Measurements from ENCODE around the gene SPI1.

Gene SPI1

DNA sequence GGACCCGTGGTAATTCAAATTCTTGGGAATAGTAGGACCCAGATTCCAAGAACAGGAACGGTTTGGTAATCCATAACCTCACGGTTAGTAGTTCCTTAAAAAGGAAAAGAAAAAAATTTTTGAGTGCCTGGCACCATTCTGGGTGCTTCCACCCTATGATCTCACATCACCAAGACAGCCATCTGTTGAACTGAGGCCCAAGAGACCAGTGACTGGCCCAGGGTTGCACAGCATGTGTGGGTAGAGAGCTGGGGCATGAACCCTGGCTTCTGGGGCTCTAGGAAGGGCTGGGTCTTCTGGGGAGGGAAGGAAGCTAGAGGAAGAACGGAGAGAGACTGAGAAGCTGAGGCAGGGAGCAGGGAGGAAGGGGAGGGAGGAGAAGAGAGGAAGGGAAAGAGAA lies 4.7 kb upstream of the SPI1 start:
- no peaks in the 10 kb centered on the region for H3K36me3 Mint-ChIP-seq (ENCODE audit: low read depth)

GRCh38 chr11:47380078-47380477 lies 1.7 kb upstream of the SPI1 start:
- no peak overlapping the region for H3K27ac Mint-ChIP-seq
- peaks cover 5% of the 10 kb centered on the region for H3K4me1 Mint-ChIP-seq (ENCODE audit: low read depth)
- no peak overlapping the region for H3K4me3 Mint-ChIP-seq
- no peaks in the 10 kb centered on the region for H3K9me3 Mint-ChIP-seq
- H3K36me3 Mint-ChIP-seq (ENCODE audit: low read depth) = no peaks in the 10 kb centered on the region
- H3K27me3 Mint-ChIP-seq (ENCODE audit: low read depth) = no peaks in the 10 kb centered on the region

More for the DNA sequence above, 4.7 kb upstream of the SPI1 start:
- Mint-ChIP-seq H3K4me1 (ENCODE audit: low read depth) (peaks cover 3% of the 10 kb centered on the region), H3K27me3 (ENCODE audit: low read depth) (no peaks in the 10 kb centered on the region), H3K27ac (no peak overlapping the region), H3K9me3 (no peaks in the 10 kb centered on the region), H3K4me3 (no peak overlapping the region)

DNA sequence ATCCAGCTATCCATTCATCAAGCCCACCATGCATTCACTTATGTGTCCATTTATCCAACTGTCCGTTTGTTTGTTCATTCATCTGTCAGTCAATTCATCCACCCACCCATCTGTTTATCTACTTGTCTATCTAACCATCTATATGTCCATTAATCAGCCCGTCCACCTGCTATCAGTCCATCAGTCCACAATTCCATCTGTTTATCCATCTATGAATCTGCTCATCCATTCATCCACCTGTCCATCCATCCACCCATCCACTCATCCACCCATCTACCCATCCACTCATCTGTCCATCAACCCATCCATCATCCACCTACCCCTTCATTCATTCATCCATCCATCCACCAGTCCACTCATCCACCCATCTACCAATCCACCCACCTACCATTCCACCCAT lies 970 bp upstream of the SPI1 start:
- Mint-ChIP-seq H3K36me3 (ENCODE audit: low read depth) (no peaks in the 10 kb centered on the region), H3K27me3 (ENCODE audit: low read depth) (no peaks in the 10 kb centered on the region), H3K4me3 (no peak overlapping the region), H3K27ac (no peak overlapping the region), H3K4me1 (ENCODE audit: low read depth) (peaks cover 5% of the 10 kb centered on the region), H3K9me3 (no peaks in the 10 kb centered on the region)

- Mint-ChIP-seq H3K4me3 (no peak overlapping the region), H3K27me3 (ENCODE audit: low read depth) (no peaks in the 10 kb centered on the region), H3K36me3 (ENCODE audit: low read depth) (no peaks in the 10 kb centered on the region), H3K9me3 (no peaks in the 10 kb centered on the region), H3K4me1 (ENCODE audit: low read depth) (peaks cover 5% of the 10 kb centered on the region), H3K27ac (no peak overlapping the region)
These were observed 456 bp upstream of the SPI1 start for GRCh38 chr11:47378836-47379170.

GRCh38 chr11:47377571-47378009 lies 757 bp downstream of the SPI1 start:
- H3K36me3 Mint-ChIP-seq (ENCODE audit: low read depth) = no peaks in the 10 kb centered on the region
- H3K27ac Mint-ChIP-seq = no peak overlapping the region
- no peak overlapping the region for H3K4me3 Mint-ChIP-seq
- H3K9me3 Mint-ChIP-seq = no peaks in the 10 kb centered on the region
- H3K27me3 Mint-ChIP-seq (ENCODE audit: low read depth) = no peaks in the 10 kb centered on the region
- peaks cover 5% of the 10 kb centered on the region for H3K4me1 Mint-ChIP-seq (ENCODE audit: low read depth)

DNA sequence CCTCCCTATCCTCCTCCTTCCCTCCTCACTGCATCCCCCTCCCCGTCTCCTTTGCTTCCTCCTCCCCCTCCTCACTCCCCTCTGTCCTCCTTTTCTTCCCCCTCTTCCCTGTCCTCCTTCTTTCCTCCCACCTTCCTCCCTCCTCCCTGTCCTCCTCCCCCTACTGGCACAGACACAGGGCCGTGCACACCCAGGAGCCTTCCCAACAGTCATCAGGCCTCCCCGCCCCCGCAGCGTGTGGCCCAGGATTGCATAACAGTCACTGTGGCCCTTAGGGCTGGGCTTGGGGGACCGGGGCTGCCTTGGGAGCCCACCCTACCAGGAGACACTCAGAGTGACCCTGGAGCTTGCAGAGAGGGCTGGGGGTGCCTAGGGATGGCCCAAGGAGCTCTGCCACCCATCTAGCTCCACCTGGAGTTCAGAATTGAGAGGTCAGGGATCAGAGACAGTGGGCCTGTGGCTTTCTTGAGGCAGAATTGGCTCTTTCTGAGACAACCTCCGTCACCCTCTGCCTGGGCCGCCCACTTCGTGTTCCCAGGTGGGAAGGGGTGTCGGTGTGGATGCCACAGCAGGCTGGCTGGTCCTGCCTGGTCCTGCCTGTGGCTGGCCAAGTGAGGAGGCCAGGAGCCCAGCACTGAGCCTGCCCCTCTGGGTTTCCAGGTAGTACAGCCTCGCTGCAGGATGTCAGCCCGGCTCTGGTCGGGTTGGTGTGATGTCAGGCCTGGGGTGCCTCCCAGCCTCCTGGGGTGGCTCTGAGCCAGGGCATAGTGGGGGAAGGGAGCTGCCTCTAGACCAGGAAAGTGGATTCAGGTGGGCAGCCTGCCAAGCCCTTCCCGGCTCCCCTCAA lies 1.6 kb downstream of the SPI1 start:
- no peaks in the 10 kb centered on the region for H3K27me3 Mint-ChIP-seq (ENCODE audit: low read depth)
- peaks cover 2% of the 10 kb centered on the region for H3K4me1 Mint-ChIP-seq (ENCODE audit: low read depth)
- H3K9me3 Mint-ChIP-seq = no peaks in the 10 kb centered on the region
- H3K4me3 Mint-ChIP-seq = no peak overlapping the region
- H3K27ac Mint-ChIP-seq = no peak overlapping the region
- no peaks in the 10 kb centered on the region for H3K36me3 Mint-ChIP-seq (ENCODE audit: low read depth)

DNA sequence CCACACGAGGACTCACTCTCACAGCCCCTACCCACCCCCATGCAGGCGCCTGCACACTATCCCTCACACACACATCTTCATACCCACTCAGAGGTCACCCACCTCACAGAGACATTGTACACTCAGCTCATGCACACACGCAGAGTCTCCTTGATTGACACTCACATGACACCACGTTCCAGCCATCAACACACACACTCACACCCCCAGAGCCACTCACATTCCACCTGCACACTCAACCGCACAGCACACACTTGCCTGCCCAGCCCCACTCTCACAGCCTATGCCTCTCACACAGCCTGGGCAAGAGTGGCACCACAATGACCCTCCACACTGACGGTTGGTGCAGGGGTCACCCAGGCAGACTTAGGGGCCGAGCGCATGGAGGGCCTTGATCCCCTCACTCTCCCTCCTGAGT lies 2.2 kb downstream of the SPI1 start:
- peaks cover 2% of the 10 kb centered on the region for H3K4me1 Mint-ChIP-seq (ENCODE audit: low read depth)
- no peak overlapping the region for H3K4me3 Mint-ChIP-seq
- no peaks in the 10 kb centered on the region for H3K27me3 Mint-ChIP-seq (ENCODE audit: low read depth)
- H3K36me3 Mint-ChIP-seq (ENCODE audit: low read depth) = no peaks in the 10 kb centered on the region
- H3K9me3 Mint-ChIP-seq = no peaks in the 10 kb centered on the region
- no peak overlapping the region for H3K27ac Mint-ChIP-seq

GRCh38 chr11:47375546-47376085 lies 2.7 kb downstream of the SPI1 start:
- peaks cover 2% of the 10 kb centered on the region for H3K4me1 Mint-ChIP-seq (ENCODE audit: low read depth)
- no peaks in the 10 kb centered on the region for H3K27me3 Mint-ChIP-seq (ENCODE audit: low read depth)
- H3K27ac Mint-ChIP-seq = no peak overlapping the region
- H3K9me3 Mint-ChIP-seq = no peaks in the 10 kb centered on the region
- H3K4me3 Mint-ChIP-seq = no peak overlapping the region
- H3K36me3 Mint-ChIP-seq (ENCODE audit: low read depth) = no peaks in the 10 kb centered on the region

DNA sequence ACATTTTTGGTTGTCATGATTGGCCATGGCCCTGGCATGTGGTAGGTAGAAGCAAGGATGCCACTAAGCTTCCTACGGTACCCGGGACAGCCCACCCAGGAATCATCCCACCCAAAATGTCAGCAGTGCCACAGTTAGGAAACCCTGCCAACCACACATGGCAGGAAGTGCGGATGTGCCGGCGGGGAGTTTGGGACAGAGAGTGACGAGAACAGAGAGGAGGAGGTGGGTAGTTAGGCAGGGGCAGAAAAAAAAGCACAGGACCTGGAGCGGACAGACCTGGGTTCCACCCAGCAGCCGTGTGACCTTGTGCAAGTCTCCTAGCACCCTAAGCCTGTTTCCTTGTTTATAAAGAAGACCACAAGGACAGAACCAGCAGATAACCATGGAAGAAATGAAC lies 3.3 kb downstream of the SPI1 start:
- Mint-ChIP-seq H3K4me3 (no peak overlapping the region), H3K27me3 (ENCODE audit: low read depth) (no peaks in the 10 kb centered on the region), H3K36me3 (ENCODE audit: low read depth) (no peaks in the 10 kb centered on the region), H3K9me3 (no peaks in the 10 kb centered on the region), H3K4me1 (ENCODE audit: low read depth) (peaks cover 2% of the 10 kb centered on the region), H3K27ac (no peak overlapping the region)

- Mint-ChIP-seq H3K27ac (no peak overlapping the region), H3K4me3 (no peak overlapping the region), H3K27me3 (ENCODE audit: low read depth) (no peaks in the 10 kb centered on the region), H3K9me3 (no peaks in the 10 kb centered on the region), H3K4me1 (ENCODE audit: low read depth) (peaks cover 2% of the 10 kb centered on the region), H3K36me3 (ENCODE audit: low read depth) (no peaks in the 10 kb centered on the region)
These were observed 3.7 kb downstream of the SPI1 start for GRCh38 chr11:47374720-47375019.

DNA sequence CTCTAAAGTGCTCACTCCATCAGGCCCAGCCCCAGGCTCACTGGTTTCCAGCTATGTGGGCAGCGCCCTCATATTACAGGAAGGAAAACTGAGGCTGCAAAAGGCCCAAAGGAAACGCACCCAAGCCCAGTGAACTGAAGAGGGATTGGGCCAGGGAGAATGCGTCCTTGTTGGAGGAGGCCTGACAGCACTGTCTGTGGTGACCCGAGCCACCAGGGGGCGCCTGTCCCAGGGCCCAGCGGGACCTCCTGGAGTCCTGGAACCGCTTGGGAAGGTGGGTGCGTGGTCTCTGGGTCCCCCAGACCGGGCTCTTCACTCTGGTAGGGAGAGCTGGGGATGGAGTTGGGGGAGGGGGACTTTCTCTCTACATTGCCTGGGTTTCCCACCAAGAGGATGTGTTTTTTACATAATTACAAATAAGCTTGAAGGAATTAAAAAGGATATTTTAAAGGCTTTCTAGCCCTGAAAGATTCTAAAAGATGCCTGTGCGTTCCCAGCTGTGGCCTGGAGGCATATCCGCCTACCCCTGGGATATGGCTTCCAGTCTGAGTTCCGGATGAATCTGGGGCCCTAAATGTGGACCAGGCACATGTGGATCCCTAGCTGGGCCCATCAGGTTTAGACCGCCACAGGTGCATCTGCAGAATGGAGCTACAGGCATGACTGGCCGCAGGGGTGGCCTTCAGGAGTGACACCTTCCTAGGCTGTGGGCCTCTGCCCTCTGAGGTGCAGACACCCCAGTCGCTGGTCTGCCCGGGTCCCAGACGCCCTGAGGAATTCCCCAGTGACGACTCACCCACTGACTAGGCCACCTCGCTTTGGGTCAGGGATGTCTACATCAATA lies 4.2 kb downstream of the SPI1 start:
- no peak overlapping the region for H3K4me3 Mint-ChIP-seq
- peaks cover 4% of the 10 kb centered on the region for H3K4me1 Mint-ChIP-seq (ENCODE audit: low read depth)
- H3K36me3 Mint-ChIP-seq (ENCODE audit: low read depth) = no peaks in the 10 kb centered on the region
- H3K27me3 Mint-ChIP-seq (ENCODE audit: low read depth) = peaks cover 4% of the 10 kb centered on the region
- H3K27ac Mint-ChIP-seq = no peak overlapping the region
- no peaks in the 10 kb centered on the region for H3K9me3 Mint-ChIP-seq

GRCh38 chr11:47372422-47372821 lies 5.9 kb downstream of the SPI1 start:
- Mint-ChIP-seq H3K27me3 (ENCODE audit: low read depth) (peaks cover 4% of the 10 kb centered on the region), H3K27ac (no peak overlapping the region), H3K36me3 (ENCODE audit: low read depth) (no peaks in the 10 kb centered on the region), H3K9me3 (no peaks in the 10 kb centered on the region), H3K4me1 (ENCODE audit: low read depth) (peaks cover 4% of the 10 kb centered on the region), H3K4me3 (no peak overlapping the region)

DNA sequence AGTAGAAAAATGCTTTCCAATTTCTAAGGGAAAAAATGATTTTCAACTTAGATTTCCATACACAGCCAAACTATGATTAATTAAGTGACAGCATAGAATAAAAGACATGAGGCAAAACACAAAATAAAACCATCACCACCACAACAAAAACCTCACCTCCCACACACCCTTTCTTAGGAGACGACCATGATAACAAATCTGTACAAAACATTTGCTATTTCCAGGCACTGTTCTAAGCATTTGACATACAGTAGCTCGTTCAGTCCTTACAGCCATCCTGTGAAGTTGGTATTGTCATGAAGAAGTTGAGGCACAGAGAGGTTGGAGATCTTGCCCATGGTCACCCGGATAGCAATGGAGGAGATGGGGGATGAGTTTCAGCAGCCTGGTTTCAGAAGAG lies 8.7 kb downstream of the SPI1 start:
- H3K4me3 Mint-ChIP-seq = no peak overlapping the region

DNA sequence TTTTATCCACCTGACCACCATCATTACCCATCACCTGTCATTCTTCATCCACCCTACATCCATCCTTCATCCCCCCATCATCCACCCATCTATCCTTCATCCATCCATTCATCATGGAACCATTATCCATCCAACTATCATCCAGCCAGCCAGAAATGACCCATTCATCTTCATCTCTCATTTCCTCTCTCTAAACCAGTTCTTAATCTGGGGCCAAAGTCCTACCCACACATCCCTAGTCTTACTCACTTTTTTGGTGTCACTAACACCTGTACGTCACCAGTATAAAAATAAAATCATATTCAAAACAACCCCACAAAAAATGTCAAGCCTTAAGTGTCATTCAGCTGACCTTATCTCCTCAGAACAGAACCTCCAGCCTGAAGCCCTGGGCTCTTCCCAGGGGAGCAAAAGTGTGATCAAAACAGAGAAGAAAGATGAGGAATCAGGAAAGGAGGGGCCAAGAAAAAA lies 12.3 kb downstream of the SPI1 start:
- Mint-ChIP-seq H3K4me1 (ENCODE audit: low read depth) (peaks cover 2% of the 10 kb centered on the region), H3K27ac (no peak overlapping the region), H3K27me3 (ENCODE audit: low read depth) (peaks cover 8% of the 10 kb centered on the region), H3K9me3 (no peaks in the 10 kb centered on the region), H3K36me3 (ENCODE audit: low read depth) (no peaks in the 10 kb centered on the region), H3K4me3 (no peak overlapping the region)

More for the DNA sequence above, 8.7 kb downstream of the SPI1 start:
- Mint-ChIP-seq H3K36me3 (ENCODE audit: low read depth) (no peaks in the 10 kb centered on the region), H3K27ac (no peak overlapping the region), H3K27me3 (ENCODE audit: low read depth) (peaks cover 8% of the 10 kb centered on the region), H3K4me1 (ENCODE audit: low read depth) (peaks cover 2% of the 10 kb centered on the region), H3K9me3 (no peaks in the 10 kb centered on the region)

DNA sequence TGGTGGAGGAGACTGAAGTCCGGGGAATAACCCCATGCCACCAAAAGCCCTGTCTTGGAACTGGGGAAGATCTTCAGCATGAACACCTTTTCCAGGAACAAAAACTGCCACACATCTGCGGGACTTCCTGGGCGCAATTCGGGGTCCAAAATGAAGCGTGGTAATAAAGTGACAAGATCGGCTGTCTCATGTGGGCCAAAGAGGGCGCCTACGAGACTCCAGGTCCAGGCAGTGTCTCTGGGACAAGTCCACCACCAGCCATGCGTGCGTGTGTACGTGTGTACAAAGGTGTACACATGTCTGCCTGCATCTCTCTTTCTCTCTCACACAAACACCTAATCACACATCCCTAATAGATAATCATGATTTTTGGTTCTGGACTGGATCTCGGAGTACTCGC lies 16.9 kb downstream of the SPI1 start:
- Mint-ChIP-seq H3K36me3 (ENCODE audit: low read depth) (no peaks in the 10 kb centered on the region), H3K4me3 (no peak overlapping the region), H3K27ac (no peak overlapping the region), H3K4me1 (ENCODE audit: low read depth) (peaks cover 4% of the 10 kb centered on the region), H3K9me3 (no peaks in the 10 kb centered on the region), H3K27me3 (ENCODE audit: low read depth) (peaks cover 5% of the 10 kb centered on the region)
